GM19395 (cell line): ENCODE measurements around the gene POLR3C.

Experiments used
- ATAC-seq: cut with Tn5 transposase; IDR thresholded peaks from one replicate; pipeline ENCODE4 v1.9.1; 2021; ENCODE audit warnings: mild to moderate bottlenecking, moderate library complexity; ENCODE audit not compliant: unreplicated experiment

Gene POLR3C

GRCh38 chr1:145868232-145868631 is 44.2 kb downstream of the POLR3C start:
- ATAC-seq: no peak

GRCh38 chr1:145871994-145872924 is 48.3 kb downstream of the POLR3C start:
- no peak for ATAC-seq

- no peak for ATAC-seq
These were observed 50.6 kb downstream of the POLR3C start for GRCh38 chr1:145874646-145875045.

GRCh38 chr1:145877923-145878486 is 54.0 kb downstream of the POLR3C start:
- ATAC-seq: no peak

- ATAC-seq: no peak
These were observed 54.7 kb downstream of the POLR3C start for GRCh38 chr1:145878724-145879123.

- ATAC-seq: no peak
These were observed 55.8 kb downstream of the POLR3C start for GRCh38 chr1:145879775-145880174.

GRCh38 chr1:145884675-145885074 is 60.7 kb downstream of the POLR3C start:
- no peak for ATAC-seq

- peak; percentile 99 for ATAC-seq
These were observed 61.8 kb downstream of the POLR3C start, which contains the start of gene ANKRD35 for GRCh38 chr1:145885738-145886287. TSS of gene ANKRD35 (minus strand) at chr1:145885866. CDS start at chr1:145885758, 108 bp downstream.

GRCh38 chr1:145886390-145886789 is 62.4 kb downstream of the POLR3C start:
- ATAC-seq: peak; percentile 6

- ATAC-seq: no peak
These were observed 62.8 kb downstream of the POLR3C start for GRCh38 chr1:145886816-145887215.

- ATAC-seq: no peak
These were observed 63.6 kb downstream of the POLR3C start for GRCh38 chr1:145887631-145888030.

- ATAC-seq: no peak
These were observed 65.7 kb downstream of the POLR3C start for GRCh38 chr1:145889722-145890121.

- ATAC-seq: no peak
These were observed 67.1 kb downstream of the POLR3C start for GRCh38 chr1:145891143-145891542.

- peak; percentile 49 for ATAC-seq
These were observed 67.8 kb downstream of the POLR3C start for GRCh38 chr1:145891587-145892485.

GRCh38 chr1:145892486-145893087 is 68.6 kb downstream of the POLR3C start:
- ATAC-seq: no peak

- no peak for ATAC-seq
These were observed 69.5 kb downstream of the POLR3C start for GRCh38 chr1:145893306-145894055.
